H1 (cell line): Measurements from ENCODE around the gene ZNF556. TPM values are rescaled to one million over a fixed set of nuclear protein-coding genes. Genes with fewer than 3 reads are reported as not detected.

ENCODE experiments used
- CTCF ChIA-PET: fragments of 300-600 bp; sonication (Branson Sonifier 250); formaldehyde crosslinking; loops from one replicate; lab custom pipeline; 2021; ENCODE audit not compliant: partially characterized antibody; lab: Charles Lee
- POLR2A ChIA-PET: fragments of 300-600 bp; sonication (Branson Sonifier 250); formaldehyde crosslinking; loops from one replicate; lab custom pipeline; 2021; ENCODE audit warnings: inconsistent platforms; ENCODE audit not compliant: partially characterized antibody; lab: Charles Lee
- DNase-seq, 2 experiments: peaks; one replicate each; pipeline versions ENCODE4 v3.0.0 to v3.0.0-alpha.2; 2010 to 2022; ENCODE audit warnings: low spot score in 2 of 2, low read depth in 1 of 2, mixed read lengths in 1 of 2
- FAIRE-seq: peaks from 2 replicates; lab custom pipeline; 2011; peaks lifted over from hg19 to GRCh38; lab: Jason Lieb, UNC
- H2AFZ ChIP-seq: 2 replicates; pipeline ENCODE4 v1.8.1; 2012; ENCODE audit warnings: low read length, inconsistent platforms
- H2AK5ac ChIP-seq: 2 replicates; pipeline ENCODE4 v1.6.1; 2013; ENCODE audit warnings: low read depth, low read length
- H2BK120ac ChIP-seq: replicated peaks from 2 replicates; pipeline ENCODE3; 2013; ENCODE audit warnings: low read depth, low read length, inconsistent platforms
- H2BK12ac ChIP-seq: 2 replicates; pipeline ENCODE4 v1.6.1; 2013; ENCODE audit warnings: low read depth, low read length
- H2BK15ac ChIP-seq: 2 replicates; pipeline ENCODE4 v1.6.1; 2013; ENCODE audit warnings: low read length
- H2BK20ac ChIP-seq: 2 replicates; pipeline ENCODE4 v1.6.1; 2013; ENCODE audit warnings: low read length
- H2BK5ac ChIP-seq: 2 replicates; pipeline ENCODE4 v1.6.1; 2013; ENCODE audit warnings: low read depth, low read length
- H3K14ac ChIP-seq: 2 replicates; pipeline ENCODE4 v1.6.1; 2013; ENCODE audit warnings: inconsistent platforms; ENCODE audit not compliant: insufficient read length
- H3K18ac ChIP-seq: 2 replicates; pipeline ENCODE4 v1.6.1; 2013; ENCODE audit warnings: low read length; ENCODE audit errors: extremely low read depth
- H3K23ac ChIP-seq: 2 replicates; pipeline ENCODE4 v1.6.1; 2013; ENCODE audit warnings: inconsistent platforms; ENCODE audit not compliant: insufficient read length
- H3K23me2 ChIP-seq: 2 replicates; pipeline ENCODE4 v1.6.1; 2013; ENCODE audit warnings: low read depth, low read length
- H3K27ac ChIP-seq: 2 replicates; pipeline ENCODE4 v1.6.1; 2011; ENCODE audit warnings: low read depth, low read length, inconsistent platforms
- H3K27me3 ChIP-seq, 4 experiments: replicated peaks in 1 of 4; 1 replicate in 1 of 4; 2 replicates in 3 of 4; pipeline versions ENCODE4 v1.6.1 to v1.8.1; 2011 to 2013; ENCODE audit warnings: low read length in 3 of 4, mild to moderate bottlenecking in 3 of 4, inconsistent platforms in 2 of 4, mixed read lengths in 2 of 4, moderate library complexity in 1 of 4; ENCODE audit not compliant: control insufficient read depth in 3 of 4, insufficient read depth in 3 of 4; ENCODE audit errors: extremely low read depth in 1 of 4
- H3K36me3 ChIP-seq, 4 experiments: 2 replicates each; pipeline versions ENCODE4 v1.6.1 to v1.8.1; 2011 to 2013; ENCODE audit warnings: mild to moderate bottlenecking in 4 of 4, low read length in 3 of 4, moderate library complexity in 2 of 4, control low read depth in 1 of 4, inconsistent platforms in 1 of 4; ENCODE audit not compliant: insufficient read depth in 4 of 4, control insufficient read depth in 2 of 4
- H3K4ac ChIP-seq: replicated peaks from 2 replicates; pipeline ENCODE3; 2013; ENCODE audit warnings: low read length, low read depth, mixed read lengths, inconsistent platforms; ENCODE audit not compliant: insufficient read length
- H3K4me1 ChIP-seq, 4 experiments: replicated peaks in 1 of 4; 1 replicate in 1 of 4; 2 replicates in 3 of 4; pipeline versions ENCODE4 v1.6.1 to v1.8.1; 2011 to 2013; ENCODE audit warnings: low read length in 3 of 4, inconsistent platforms in 2 of 4, mixed read lengths in 1 of 4; ENCODE audit not compliant: insufficient read depth in 4 of 4, control insufficient read depth in 3 of 4
- H3K4me2 ChIP-seq, 2 experiments: 2 replicates each; pipeline versions ENCODE4 v1.6.1 to v1.8.1; 2011 to 2013; ENCODE audit warnings: low read depth in 2 of 2, low read length in 2 of 2, control low read depth in 1 of 2, inconsistent platforms in 1 of 2, mild to moderate bottlenecking in 1 of 2; ENCODE audit not compliant: insufficient read depth in 1 of 2
- H3K4me3 ChIP-seq, 4 experiments: fragments of 200-600, 300-600 bp in 1 of 4; sonication (generic), shearing (Covaris generic), sonication (Bioruptor Twin) in 1 of 4; 2 replicates each; pipeline versions ENCODE4 v1.5.1 to v1.8.1; 2011 to 2016; ENCODE audit warnings: low read length in 4 of 4, low read depth in 3 of 4, control low read depth in 2 of 4, inconsistent platforms in 2 of 4, mild to moderate bottlenecking in 2 of 4, mixed read lengths in 1 of 4, moderate library complexity in 1 of 4; ENCODE audit not compliant: insufficient read depth in 2 of 4; ENCODE audit errors: extremely low read depth in 1 of 4
- H3K56ac ChIP-seq: replicated peaks from 2 replicates; pipeline ENCODE3; 2013; ENCODE audit warnings: low read depth, mild to moderate bottlenecking, mixed read lengths, low read length, inconsistent platforms; ENCODE audit not compliant: insufficient read length
- H3K79me1 ChIP-seq: 2 replicates; pipeline ENCODE4 v1.6.1; 2013; ENCODE audit warnings: low read depth, low read length, control low read depth
- H3K79me2 ChIP-seq, 2 experiments: 2 replicates each; pipeline versions ENCODE4 v1.6.1 to v1.8.1; 2012 to 2013; ENCODE audit warnings: low read length in 2 of 2, mild to moderate bottlenecking in 2 of 2, inconsistent platforms in 1 of 2; ENCODE audit not compliant: insufficient read depth in 2 of 2, control insufficient read depth in 1 of 2
- H3K9ac ChIP-seq, 4 experiments: replicated peaks in 1 of 4; 1 replicate in 1 of 4; 2 replicates in 3 of 4; pipeline versions ENCODE4 v1.6.1 to v1.8.1; 2011 to 2013; ENCODE audit warnings: low read depth in 3 of 4, low read length in 3 of 4, control low read depth in 2 of 4, mild to moderate bottlenecking in 2 of 4, moderate library complexity in 2 of 4, inconsistent platforms in 1 of 4; ENCODE audit errors: extremely low read depth in 1 of 4
- H3K9me3 ChIP-seq, 2 experiments: 2 replicates each; pipeline versions ENCODE4 v1.6.1 to v1.8.1; 2012 to 2013; ENCODE audit warnings: mild to moderate bottlenecking in 2 of 2, moderate library complexity in 2 of 2, control low read depth in 1 of 2, inconsistent platforms in 1 of 2, low read depth in 1 of 2, low read length in 1 of 2, mixed read lengths in 1 of 2; ENCODE audit not compliant: insufficient read depth in 2 of 2
- H4K20me1 ChIP-seq, 2 experiments: replicated peaks in 1 of 2; 2 replicates each; pipeline versions ENCODE3 to v1.8.1; 2011 to 2013; ENCODE audit warnings: inconsistent platforms in 2 of 2, low read length in 2 of 2, mild to moderate bottlenecking in 1 of 2; ENCODE audit not compliant: insufficient read depth in 2 of 2, control insufficient read depth in 1 of 2
- H4K5ac ChIP-seq: 2 replicates; pipeline ENCODE4 v1.6.1; 2013; ENCODE audit warnings: low read length, low read depth, mixed read lengths, inconsistent platforms; ENCODE audit not compliant: insufficient read length
- H4K8ac ChIP-seq: 2 replicates; pipeline ENCODE4 v1.8.0; 2013; ENCODE audit warnings: mild to moderate bottlenecking, moderate library complexity, low read length, inconsistent platforms; ENCODE audit not compliant: insufficient read depth; ENCODE audit errors: extremely low read depth
- H4K91ac ChIP-seq: replicated peaks from 2 replicates; pipeline ENCODE3; 2013; ENCODE audit warnings: low read length, mixed read lengths, inconsistent platforms; ENCODE audit not compliant: insufficient read length
- EP300 ChIP-seq, 2 experiments: IDR thresholded peaks; 1 replicate in 1 of 2; 2 replicates in 1 of 2; pipeline ENCODE4 v1.6.1; 2011 to 2012; ENCODE audit warnings: low read depth in 2 of 2, low read length in 2 of 2, mild to moderate bottlenecking in 2 of 2, borderline replicate concordance in 1 of 2, inconsistent platforms in 1 of 2, moderate library complexity in 1 of 2
- WGBS, 2 experiments: shearing (Covaris generic) in 1 of 2; methylation state at CpG; one replicate each; pipeline versions ENCODE4 v1.1.6 to v1.1.7; 2013 to 2015; ENCODE audit warnings: low lambda C conversion rate in 2 of 2, mixed read lengths in 2 of 2, inconsistent platforms in 1 of 2, low coverage in 1 of 2, missing lambda C conversion rate in 1 of 2; ENCODE audit not compliant: insufficient replicate concordance in 2 of 2, insufficient coverage in 1 of 2, insufficient read length in 1 of 2; ENCODE audit errors: extremely low coverage in 1 of 2, missing lambda C conversion rate in 1 of 2; 5-methylcytosine and 5-hydroxymethylcytosine counted together
- polyA plus RNA-seq, 7 experiments: library from polyadenylated mRNA; depleted of rRNA in 3 of 7; stranded (reverse) in 5 of 7; unstranded in 2 of 7; fragments of >200 nt in 5 of 7; fragments of 200-250 nt in 2 of 7; gene quantifications; 1 replicate in 5 of 7; 2 replicates in 1 of 7; 4 replicates in 1 of 7; pipeline versions ENCODE4 v1.2.1 to v1.2.3, GENCODE V29; 2011 to 2013; ENCODE audit warnings: missing spikeins in 2 of 7, mixed read lengths in 2 of 7
- total RNA-seq: library from RNA; stranded (reverse); fragmentation: NEBNext Ultra II Directional; extraction: Animal tissue kit (Norgen Biotek cat#: 25700); gene quantifications from 2 replicates; pipeline ENCODE4 v1.2.1, GENCODE V29; 2021
- TF ChIP-seq, protein P1 (sequence below), 3 experiments: IDR thresholded peaks; 1 replicate in 2 of 3; 2 replicates in 1 of 3; pipeline versions ENCODE4 v1.5.1 to v1.6.1; 2011; ENCODE audit warnings: low read length in 3 of 3, mild to moderate bottlenecking in 3 of 3, inconsistent platforms in 2 of 3, low read depth in 1 of 3, moderate library complexity in 1 of 3; ENCODE audit not compliant: insufficient read depth in 1 of 3; ENCODE audit errors: control extremely low read depth in 1 of 3

Gene ZNF556
- total and polyA plus RNA-seq, 2 of the 8 experiments (the other 6 are each of a cell fraction or from before 2014, with no cell fraction given) = not detected

DNA sequence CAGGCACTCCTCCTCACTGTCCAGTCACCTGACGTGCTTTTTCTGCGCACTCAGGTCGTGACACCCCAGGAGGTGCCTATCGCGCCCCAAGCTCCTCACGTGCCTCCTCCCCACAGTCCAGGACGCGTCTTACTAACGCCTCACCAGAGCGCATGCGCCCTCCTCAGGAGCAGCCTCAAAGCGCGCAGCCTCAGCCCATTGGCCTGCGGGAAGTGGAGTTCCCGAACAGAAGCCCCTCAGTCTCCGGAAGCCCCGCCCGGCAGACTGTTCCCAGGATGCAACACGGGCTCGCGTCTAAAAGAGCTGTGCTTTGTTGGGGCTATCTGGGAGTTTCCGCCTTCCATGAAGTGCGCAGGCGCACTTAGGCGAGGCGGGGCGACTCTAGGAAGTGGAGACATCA, 8.3 kb upstream of the ZNF556 start:
- H3K27me3 ChIP-seq = no peaks in the 10 kb centered on the region; a peak in 1 of 7 replicates
- no peak overlapping the region for H4K8ac ChIP-seq
- H3K4me3 ChIP-seq = no peak overlapping the region
- H2BK12ac ChIP-seq = no peak overlapping the region
- no peak overlapping the region for H4K5ac ChIP-seq
- H2BK120ac ChIP-seq = no peak overlapping the region
- H3K18ac ChIP-seq = no peak overlapping the region
- H2BK15ac ChIP-seq = no peak overlapping the region
- no peaks in the 10 kb centered on the region for H3K23me2 ChIP-seq
- no peaks in the 10 kb centered on the region for H3K4me1 ChIP-seq
- 88% methylated on average over 27 of the region's 27 CpGs; no CpG with 5 or more reads in 1 of the 2 experiments for WGBS, 2 experiments
- no peak overlapping the region for H3K4me2 ChIP-seq
- no peak overlapping the region for H2BK5ac ChIP-seq
- DNase-seq (no peak), FAIRE-seq (no peak)
- ChIA-PET CTCF (interaction anchor here (0.6 to 1.1 kb wide), 5 partner anchors 16 to 876 kb away, joined by 3 to 5 read pairs (median 3); partner anchors contain the start of gene ZNF555), POLR2A (no interaction called here)
- H2AFZ ChIP-seq = no peak overlapping the region
- H3K56ac ChIP-seq = no peak overlapping the region
- no peak for TF ChIP-seq EP300 (IDR thresholded peaks at IDR 0.05; ENCODE audit: borderline replicate concordance in 1 of 2, low read depth in 2 of 2, low read length in 2 of 2)
- TF ChIP-seq, protein P1, sequence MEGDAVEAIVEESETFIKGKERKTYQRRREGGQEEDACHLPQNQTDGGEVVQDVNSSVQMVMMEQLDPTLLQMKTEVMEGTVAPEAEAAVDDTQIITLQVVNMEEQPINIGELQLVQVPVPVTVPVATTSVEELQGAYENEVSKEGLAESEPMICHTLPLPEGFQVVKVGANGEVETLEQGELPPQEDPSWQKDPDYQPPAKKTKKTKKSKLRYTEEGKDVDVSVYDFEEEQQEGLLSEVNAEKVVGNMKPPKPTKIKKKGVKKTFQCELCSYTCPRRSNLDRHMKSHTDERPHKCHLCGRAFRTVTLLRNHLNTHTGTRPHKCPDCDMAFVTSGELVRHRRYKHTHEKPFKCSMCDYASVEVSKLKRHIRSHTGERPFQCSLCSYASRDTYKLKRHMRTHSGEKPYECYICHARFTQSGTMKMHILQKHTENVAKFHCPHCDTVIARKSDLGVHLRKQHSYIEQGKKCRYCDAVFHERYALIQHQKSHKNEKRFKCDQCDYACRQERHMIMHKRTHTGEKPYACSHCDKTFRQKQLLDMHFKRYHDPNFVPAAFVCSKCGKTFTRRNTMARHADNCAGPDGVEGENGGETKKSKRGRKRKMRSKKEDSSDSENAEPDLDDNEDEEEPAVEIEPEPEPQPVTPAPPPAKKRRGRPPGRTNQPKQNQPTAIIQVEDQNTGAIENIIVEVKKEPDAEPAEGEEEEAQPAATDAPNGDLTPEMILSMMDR (IDR thresholded peaks at IDR 0.05; ENCODE audit: control extremely low read depth in 1 of 3, insufficient read depth in 1 of 3, low read depth in 1 of 3, low read length in 3 of 3) = peak in 1 of 3 experiments; percentile 5; a peak in 1 of 4 replicates
- no peak overlapping the region for H4K91ac ChIP-seq
- no peak overlapping the region for H2BK20ac ChIP-seq
- no peak overlapping the region for H3K9ac ChIP-seq
- no peak overlapping the region for H3K4ac ChIP-seq
- no peak overlapping the region for H3K23ac ChIP-seq
- no peak overlapping the region for H3K27ac ChIP-seq
- H3K36me3 ChIP-seq = peaks cover 0 to 12% (median 5%) of the 10 kb centered on the region in 4 experiments; a peak in 4 of 8 replicates
- no peak overlapping the region for H2AK5ac ChIP-seq
- H3K9me3 ChIP-seq = peaks cover 60 to 83% of the 10 kb centered on the region in 2 experiments
- no peak overlapping the region for H3K14ac ChIP-seq
- H3K79me2 ChIP-seq = no peaks in the 10 kb centered on the region
- H4K20me1 ChIP-seq = no peaks in the 10 kb centered on the region
- H3K79me1 ChIP-seq = no peaks in the 10 kb centered on the region
